Panc1 (cell line): ENCODE measurements around the gene SORCS1. TPM values are rescaled to one million over a fixed set of nuclear protein-coding genes. Genes with fewer than 3 reads are reported as not detected.

Experiments
- ATAC-seq: fragments of 200-7000 bp; cut with Tn5 transposase; 2 replicates; pipeline ENCODE4 v1.9.1; 2020; ENCODE audit warnings: mild to moderate bottlenecking, moderate library complexity
- BruUV-seq: library from RNA; stranded (reverse); fragments of 400-500 nt; replicated peaks from 2 replicates; lab custom pipeline; 2021; lab: Mats Ljungman, UMichigan
- CTCF ChIA-PET: fragments of 300-600 bp; sonication (Branson Sonifier 250); formaldehyde crosslinking; loops from one replicate; lab custom pipeline; 2022; ENCODE audit warnings: antibody characterized with exemption; lab: Charles Lee
- POLR2A ChIA-PET: fragments of 300-600 bp; sonication (Branson Sonifier 250); formaldehyde crosslinking; loops from one replicate; lab custom pipeline; 2022; ENCODE audit warnings: antibody characterized with exemption; lab: Charles Lee
- DNase-seq: peaks from one replicate; pipeline ENCODE4 v3.0.0-alpha.2; 2010; ENCODE audit warnings: low read depth, low spot score
- H3K27ac ChIP-seq: 2 replicates; pipeline ENCODE4 v1.5.1; 2011; ENCODE audit warnings: mild to moderate bottlenecking, low read length, inconsistent platforms
- H3K27me3 ChIP-seq: fragments of 200-500 bp; sonication (Bioruptor generic); 2 replicates; pipeline ENCODE4 v1.6.0; 2014; ENCODE audit warnings: low read length, inconsistent platforms; ENCODE audit not compliant: control insufficient read depth, insufficient read depth
- H3K36me3 ChIP-seq: fragments of 200-500 bp; sonication (Bioruptor generic); 2 replicates; pipeline ENCODE4 v1.5.1; 2014; ENCODE audit warnings: inconsistent platforms, mild to moderate bottlenecking, low read length, moderate library complexity; ENCODE audit not compliant: control insufficient read depth, insufficient read depth
- H3K4me1 ChIP-seq: 2 replicates; pipeline ENCODE4 v1.5.1; 2011; ENCODE audit warnings: inconsistent platforms, mild to moderate bottlenecking, low read length, moderate library complexity; ENCODE audit not compliant: control insufficient read depth, insufficient read depth
- H3K4me3 ChIP-seq, 2 experiments: 2 replicates each; pipeline ENCODE4 v1.5.1; 2011 to 2012; ENCODE audit warnings: low read depth in 2 of 2, low read length in 2 of 2, mild to moderate bottlenecking in 2 of 2, inconsistent platforms in 1 of 2, moderate library complexity in 1 of 2
- H3K9me3 ChIP-seq: fragments of 200-500 bp; sonication (Bioruptor generic); 2 replicates; pipeline ENCODE4 v1.5.1; 2014; ENCODE audit warnings: low read depth, mild to moderate bottlenecking, inconsistent platforms, low read length, moderate library complexity; ENCODE audit not compliant: control insufficient read depth, insufficient read depth
- CTCF ChIP-seq: fragments of 450-650 bp; IDR thresholded peaks from 2 replicates; pipeline ENCODE4 v1.5.1; 2017; ENCODE audit warnings: mild to moderate bottlenecking
- POLR2AphosphoS5 ChIP-seq: IDR thresholded peaks from 2 replicates; pipeline ENCODE4 v1.6.1; 2012; ENCODE audit warnings: mild to moderate bottlenecking, low read depth, low read length, moderate library complexity
- SIN3A ChIP-seq: IDR thresholded peaks from 2 replicates; pipeline ENCODE4 v1.6.1; 2012; ENCODE audit warnings: low read depth, mild to moderate bottlenecking, low read length, moderate library complexity, borderline replicate concordance; ENCODE audit not compliant: insufficient read depth
- TCF7L2 ChIP-seq: IDR thresholded peaks from 2 replicates; pipeline ENCODE4 v1.6.1; 2011; ENCODE audit warnings: mild to moderate bottlenecking, low read depth, low read length, inconsistent platforms
- in situ Hi-C: cut with HindIII; loops from 2 replicates; pipeline ENCODE4 v1.10.0; 2016; ENCODE audit warnings: low sequenced_read_pairs, low pct_unique_long_range_greater_than_20kb
- intact Hi-C: fragments of 100-400 bp; cut with micrococcal nuclease; formaldehyde crosslinking; loops from one replicate; pipeline ENCODE4 v1.10.0; 2022; ENCODE audit not compliant: unreplicated experiment
- total RNA-seq: library from RNA; stranded (reverse); gene quantifications from one replicate; pipeline ENCODE4 v1.2.1, GENCODE V29; 2021; ENCODE audit not compliant: unreplicated experiment
- TF ChIP-seq, protein P1 (sequence below), 2 experiments: IDR thresholded peaks; 2 replicates each; pipeline ENCODE4 v1.6.1; 2011 to 2012; ENCODE audit warnings: low read depth in 2 of 2, control low read depth in 1 of 2, low read length in 1 of 2, mild to moderate bottlenecking in 1 of 2, moderate library complexity in 1 of 2; ENCODE audit not compliant: insufficient read depth in 1 of 2

SORCS1 gene
- total RNA-seq, 1 experiment from 2014 or later: not detected

- no peaks in the 10 kb centered on the region for H3K36me3 ChIP-seq
- H3K4me1 ChIP-seq: no peaks in the 10 kb centered on the region
- TF ChIP-seq POLR2AphosphoS5 (no peak), TCF7L2 (no peak), CTCF (no peak), SIN3A (no peak)
- TF ChIP-seq, protein P1, sequence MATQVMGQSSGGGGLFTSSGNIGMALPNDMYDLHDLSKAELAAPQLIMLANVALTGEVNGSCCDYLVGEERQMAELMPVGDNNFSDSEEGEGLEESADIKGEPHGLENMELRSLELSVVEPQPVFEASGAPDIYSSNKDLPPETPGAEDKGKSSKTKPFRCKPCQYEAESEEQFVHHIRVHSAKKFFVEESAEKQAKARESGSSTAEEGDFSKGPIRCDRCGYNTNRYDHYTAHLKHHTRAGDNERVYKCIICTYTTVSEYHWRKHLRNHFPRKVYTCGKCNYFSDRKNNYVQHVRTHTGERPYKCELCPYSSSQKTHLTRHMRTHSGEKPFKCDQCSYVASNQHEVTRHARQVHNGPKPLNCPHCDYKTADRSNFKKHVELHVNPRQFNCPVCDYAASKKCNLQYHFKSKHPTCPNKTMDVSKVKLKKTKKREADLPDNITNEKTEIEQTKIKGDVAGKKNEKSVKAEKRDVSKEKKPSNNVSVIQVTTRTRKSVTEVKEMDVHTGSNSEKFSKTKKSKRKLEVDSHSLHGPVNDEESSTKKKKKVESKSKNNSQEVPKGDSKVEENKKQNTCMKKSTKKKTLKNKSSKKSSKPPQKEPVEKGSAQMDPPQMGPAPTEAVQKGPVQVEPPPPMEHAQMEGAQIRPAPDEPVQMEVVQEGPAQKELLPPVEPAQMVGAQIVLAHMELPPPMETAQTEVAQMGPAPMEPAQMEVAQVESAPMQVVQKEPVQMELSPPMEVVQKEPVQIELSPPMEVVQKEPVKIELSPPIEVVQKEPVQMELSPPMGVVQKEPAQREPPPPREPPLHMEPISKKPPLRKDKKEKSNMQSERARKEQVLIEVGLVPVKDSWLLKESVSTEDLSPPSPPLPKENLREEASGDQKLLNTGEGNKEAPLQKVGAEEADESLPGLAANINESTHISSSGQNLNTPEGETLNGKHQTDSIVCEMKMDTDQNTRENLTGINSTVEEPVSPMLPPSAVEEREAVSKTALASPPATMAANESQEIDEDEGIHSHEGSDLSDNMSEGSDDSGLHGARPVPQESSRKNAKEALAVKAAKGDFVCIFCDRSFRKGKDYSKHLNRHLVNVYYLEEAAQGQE (IDR thresholded peaks at IDR 0.05; ENCODE audit: insufficient read depth in 1 of 2, low read depth in 2 of 2, low read length in 1 of 2): no peak
- no peak overlapping the region for H3K4me3 ChIP-seq
- DNase-seq: no peak
- intact Hi-C loops: no loop called here
- H3K27me3 ChIP-seq: no peaks in the 10 kb centered on the region
- no peaks in the 10 kb centered on the region for H3K9me3 ChIP-seq
- no TSS peak for BruUV-seq
- POLR2A ChIA-PET: no interaction called here
- in situ Hi-C loops: no loop called here
- ATAC-seq: no peak
- CTCF ChIA-PET: no interaction called here
- H3K27ac ChIP-seq: no peak overlapping the region
Measured at GRCh38 chr10:107213861-107214260, 49.4 kb upstream of the SORCS1 start.

GRCh38 chr10:107206833-107207232 is 42.3 kb upstream of the SORCS1 start:
- no peak for ATAC-seq
- no peak for TF ChIP-seq POLR2AphosphoS5
- TF ChIP-seq SIN3A: no peak
- TF ChIP-seq, protein P1 (IDR thresholded peaks at IDR 0.05; ENCODE audit: insufficient read depth in 1 of 2, low read depth in 2 of 2, low read length in 1 of 2): no peak
- no peak for TF ChIP-seq CTCF
- TF ChIP-seq TCF7L2: no peak
- Histone ChIP-seq H3K4me3 (no peak overlapping the region), H3K36me3 (no peaks in the 10 kb centered on the region), H3K9me3 (no peaks in the 10 kb centered on the region), H3K27ac (no peak overlapping the region), H3K27me3 (no peaks in the 10 kb centered on the region), H3K4me1 (no peaks in the 10 kb centered on the region)
- in situ Hi-C loops (no loop called here), intact Hi-C loops (no loop called here)
- ChIA-PET CTCF (no interaction called here), POLR2A (no interaction called here)
- BruUV-seq: no TSS peak
- DNase-seq: no peak
